HCEC 1CT (cell line): ENCODE results near the gene UQCC2.

Experiments
- DNase-seq: peaks from one replicate; pipeline ENCODE4 v3.0.0-alpha.2; 2017

Gene UQCC2

GRCh38 chr6:33688451-33689147, 22.9 kb downstream of the UQCC2 start:
- DNase-seq = no peak

DNA sequence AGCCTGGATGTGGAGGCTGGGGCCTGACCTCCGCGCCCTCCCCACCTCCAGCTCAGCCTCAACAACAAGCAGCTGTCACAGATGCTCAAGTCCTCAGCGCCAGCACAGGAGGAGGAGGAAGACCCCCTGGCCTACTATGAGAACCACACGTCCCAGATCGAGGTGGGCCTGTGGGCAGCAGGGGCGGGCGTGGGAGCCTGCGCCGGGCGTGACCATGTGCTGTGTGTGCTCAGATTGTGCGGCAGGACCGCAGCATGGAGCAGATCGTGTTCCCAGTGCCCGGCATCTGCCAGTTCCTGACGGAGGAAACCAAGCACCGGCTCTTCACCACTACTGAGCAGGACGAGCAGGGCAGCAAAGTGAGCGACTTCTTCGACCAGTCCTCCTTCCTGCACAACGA, 23.5 kb downstream of the UQCC2 start:
- no peak for DNase-seq

GRCh38 chr6:33686981-33687975, 24.2 kb downstream of the UQCC2 start:
- no peak for DNase-seq

GRCh38 chr6:33686225-33686924, 25.1 kb downstream of the UQCC2 start:
- no peak for DNase-seq

- DNase-seq = no peak
Measured at GRCh38 chr6:33685411-33686224, 25.9 kb downstream of the UQCC2 start.

- DNase-seq = no peak
Measured at GRCh38 chr6:33684983-33685382, 26.5 kb downstream of the UQCC2 start.

DNA sequence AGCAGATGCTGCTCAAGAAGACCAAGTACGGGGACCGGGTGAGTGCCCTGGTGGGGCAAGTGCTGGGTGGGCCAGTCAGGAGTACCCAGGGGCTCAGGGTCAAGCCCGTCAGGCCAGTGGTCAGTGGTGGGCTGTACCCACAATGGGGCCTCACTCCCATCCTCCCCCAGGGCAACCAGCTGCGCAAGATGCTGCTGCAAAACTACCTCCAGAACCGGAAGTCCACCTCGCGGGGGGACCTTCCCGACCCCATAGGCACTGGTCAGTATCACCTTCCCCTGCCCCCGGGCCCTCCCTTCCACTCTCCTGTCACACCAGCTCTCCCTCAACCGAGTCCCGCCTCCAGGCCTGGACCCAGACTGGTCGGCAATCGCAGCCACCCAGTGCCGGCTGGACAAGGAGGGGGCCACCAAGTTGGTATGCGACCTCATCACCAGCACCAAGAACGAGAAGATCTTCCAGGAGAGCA, 27.0 kb downstream of the UQCC2 start:
- DNase-seq = no peak

DNA sequence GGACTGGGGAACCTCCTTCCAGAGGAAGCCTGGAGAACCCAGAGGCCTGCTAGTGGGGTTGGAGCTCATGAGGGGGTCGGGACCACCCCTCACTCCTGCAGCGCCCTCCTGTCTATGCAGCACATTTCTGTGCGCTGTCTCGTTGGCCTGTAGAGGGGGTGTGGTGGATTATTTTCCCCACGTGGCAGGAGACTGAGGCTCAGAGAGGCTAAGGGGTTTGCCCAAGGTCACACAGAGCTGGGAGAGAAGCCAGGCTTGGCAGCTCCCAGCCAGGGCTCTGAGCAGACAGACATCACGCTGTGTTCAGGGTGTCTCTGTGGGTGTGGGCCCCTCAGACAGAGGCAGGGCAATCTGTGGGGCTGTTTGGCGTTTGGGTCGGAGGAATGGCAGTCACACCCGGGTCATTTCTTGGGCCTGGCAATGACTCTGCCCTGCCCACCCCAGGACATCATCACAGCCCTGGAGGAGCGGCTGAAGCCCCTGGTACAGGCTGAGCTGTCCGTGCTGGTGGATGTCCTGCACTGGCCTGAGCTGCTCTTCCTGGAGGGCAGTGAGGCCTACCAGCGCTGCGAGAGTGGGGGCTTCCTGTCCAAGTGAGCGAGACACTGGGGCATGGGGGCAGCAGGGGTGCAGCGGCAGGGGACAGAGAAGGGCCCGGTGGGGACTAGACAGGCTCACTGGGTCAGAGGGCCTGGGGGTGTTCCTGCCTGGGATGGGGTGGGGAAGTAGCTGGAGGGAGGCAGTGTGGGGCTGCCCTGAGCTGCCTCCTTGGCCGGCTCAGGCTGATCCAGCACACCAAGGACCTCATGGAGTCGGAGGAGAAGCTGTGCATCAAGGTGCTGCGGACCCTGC, 27.7 kb downstream of the UQCC2 start:
- DNase-seq = no peak

DNA sequence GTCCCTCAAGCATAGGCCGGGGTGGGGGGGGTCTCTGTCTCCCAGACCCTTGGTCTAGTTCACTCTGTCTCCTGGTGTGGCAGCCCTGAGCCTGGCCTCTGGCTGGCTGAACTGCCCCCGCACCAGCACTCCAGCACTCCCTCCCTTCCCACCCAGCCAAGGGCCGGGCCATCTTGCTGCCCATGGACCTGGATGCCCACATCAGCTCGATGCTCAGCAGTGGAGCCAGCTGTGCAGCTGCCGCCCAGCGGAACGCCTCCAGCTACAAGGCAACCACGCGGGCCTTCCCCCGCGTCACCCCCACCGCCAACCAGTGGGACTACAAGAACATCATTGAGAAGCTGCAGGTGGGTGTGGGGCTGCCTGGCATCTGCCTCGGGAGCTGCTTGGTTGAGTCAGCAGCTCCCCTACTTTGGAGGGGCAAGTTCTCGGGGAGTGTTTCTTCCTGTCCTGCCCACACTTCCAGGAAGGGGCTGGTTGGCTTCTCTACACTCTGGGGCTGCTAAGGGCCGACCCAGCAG, 28.4 kb downstream of the UQCC2 start:
- DNase-seq = no peak

GRCh38 chr6:33682341-33682740, 29.2 kb downstream of the UQCC2 start:
- DNase-seq = no peak

DNA sequence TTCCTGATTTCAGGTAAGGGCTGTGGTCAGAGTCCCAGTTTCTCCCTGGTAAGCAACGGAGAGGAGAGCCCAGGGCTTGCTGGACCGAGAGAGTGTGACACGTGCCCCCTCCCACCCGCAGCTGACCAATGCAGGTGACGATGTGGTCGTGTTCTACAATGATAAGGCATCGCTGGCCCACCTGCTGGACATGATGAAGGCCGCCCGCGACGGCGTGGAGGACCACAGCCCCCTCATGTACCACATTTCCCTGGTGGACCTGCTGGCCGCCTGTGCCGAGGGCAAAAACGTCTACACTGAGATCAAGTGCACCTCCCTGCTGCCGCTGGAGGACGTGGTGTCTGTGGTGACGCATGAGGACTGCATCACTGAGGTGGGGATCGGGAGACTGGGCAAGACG, 31.7 kb downstream of the UQCC2 start:
- no peak for DNase-seq

DNA sequence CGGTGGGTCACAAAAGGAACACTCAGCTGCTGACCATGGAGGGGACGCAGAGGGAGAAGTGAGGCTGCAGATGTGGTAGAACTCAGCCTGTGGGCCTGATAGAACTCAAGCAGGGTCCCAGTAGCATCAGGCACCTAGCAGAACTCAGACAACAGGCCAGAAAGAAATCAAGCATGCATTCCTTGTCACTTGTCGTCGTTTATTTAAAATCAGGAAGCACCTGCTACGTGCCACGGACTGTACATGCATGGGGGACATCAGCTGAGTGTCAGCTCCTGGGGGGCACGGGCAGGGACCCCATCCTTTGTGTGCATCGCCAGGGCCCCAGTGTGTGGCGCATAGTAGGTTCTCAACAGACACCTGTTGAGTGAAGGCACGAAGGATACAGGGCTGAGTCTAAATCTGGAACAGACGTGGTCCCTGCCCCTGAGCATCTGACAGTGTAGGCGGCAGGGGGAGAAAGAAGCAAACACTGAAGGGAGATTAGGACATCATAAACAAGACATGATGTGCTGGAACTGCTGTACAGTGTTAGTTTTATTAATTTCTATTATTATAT, 32.5 kb downstream of the UQCC2 start:
- DNase-seq = no peak

DNA sequence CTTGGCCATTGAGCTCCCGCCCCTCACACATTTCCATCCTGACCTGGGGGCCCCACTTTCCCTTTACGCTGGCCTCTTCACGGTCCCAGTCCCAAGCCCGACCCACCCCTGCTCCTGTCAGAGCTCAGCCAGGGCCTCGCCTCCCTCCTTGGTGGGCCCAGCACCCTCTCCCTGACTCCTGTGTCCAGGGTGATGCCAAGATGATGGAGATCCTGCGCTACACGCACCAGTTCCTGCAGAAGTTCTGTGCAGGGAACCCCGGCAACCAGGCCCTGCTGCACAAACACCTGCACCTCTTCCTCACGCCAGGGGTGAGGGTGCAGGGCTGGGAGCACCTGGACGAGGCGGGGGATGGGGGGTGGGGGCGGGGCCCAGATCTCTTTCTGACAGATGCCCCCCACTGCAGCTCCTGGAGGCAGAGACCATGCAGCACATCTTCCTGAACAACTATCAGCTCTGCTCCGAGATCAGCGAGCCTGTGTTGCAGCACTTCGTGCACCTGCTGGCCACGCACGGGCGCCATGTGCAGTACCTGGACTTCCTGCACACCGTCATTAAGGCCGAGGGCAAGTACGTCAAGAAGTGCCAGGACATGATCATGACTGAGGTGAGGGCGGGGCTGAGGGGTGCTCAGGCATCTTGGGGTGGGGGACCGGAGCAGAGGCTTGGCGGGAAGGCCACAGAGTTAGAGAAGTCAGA, 33.1 kb downstream of the UQCC2 start:
- no peak for DNase-seq

- DNase-seq = no peak
Measured at GRCh38 chr6:33677689-33678088, 33.8 kb downstream of the UQCC2 start.

DNA sequence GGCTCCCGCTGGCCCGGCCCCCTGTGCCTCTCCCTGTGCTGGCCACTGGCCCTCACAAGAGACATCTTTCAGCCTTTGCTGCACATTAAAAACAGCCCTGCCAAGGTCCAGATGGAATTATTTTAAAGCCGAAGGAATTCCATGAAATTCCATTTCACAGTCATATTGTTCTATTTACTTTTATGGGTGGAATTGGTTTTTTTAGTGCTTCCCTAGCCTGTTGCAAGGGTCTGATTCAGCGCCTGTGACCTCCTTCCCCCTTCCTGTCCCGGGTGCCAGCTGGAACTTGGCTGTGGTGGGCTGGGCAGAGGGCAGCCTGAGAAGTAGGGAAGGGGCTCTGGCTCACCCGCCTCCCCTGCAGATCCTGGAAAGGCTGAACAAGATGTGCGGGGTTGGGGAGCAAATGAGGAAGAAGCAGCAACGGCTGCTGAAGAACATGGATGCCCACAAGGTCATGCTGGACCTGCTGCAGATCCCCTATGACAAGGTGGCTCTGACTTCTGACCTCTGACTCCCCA, 34.3 kb downstream of the UQCC2 start:
- peak; percentile 47 for DNase-seq

DNA sequence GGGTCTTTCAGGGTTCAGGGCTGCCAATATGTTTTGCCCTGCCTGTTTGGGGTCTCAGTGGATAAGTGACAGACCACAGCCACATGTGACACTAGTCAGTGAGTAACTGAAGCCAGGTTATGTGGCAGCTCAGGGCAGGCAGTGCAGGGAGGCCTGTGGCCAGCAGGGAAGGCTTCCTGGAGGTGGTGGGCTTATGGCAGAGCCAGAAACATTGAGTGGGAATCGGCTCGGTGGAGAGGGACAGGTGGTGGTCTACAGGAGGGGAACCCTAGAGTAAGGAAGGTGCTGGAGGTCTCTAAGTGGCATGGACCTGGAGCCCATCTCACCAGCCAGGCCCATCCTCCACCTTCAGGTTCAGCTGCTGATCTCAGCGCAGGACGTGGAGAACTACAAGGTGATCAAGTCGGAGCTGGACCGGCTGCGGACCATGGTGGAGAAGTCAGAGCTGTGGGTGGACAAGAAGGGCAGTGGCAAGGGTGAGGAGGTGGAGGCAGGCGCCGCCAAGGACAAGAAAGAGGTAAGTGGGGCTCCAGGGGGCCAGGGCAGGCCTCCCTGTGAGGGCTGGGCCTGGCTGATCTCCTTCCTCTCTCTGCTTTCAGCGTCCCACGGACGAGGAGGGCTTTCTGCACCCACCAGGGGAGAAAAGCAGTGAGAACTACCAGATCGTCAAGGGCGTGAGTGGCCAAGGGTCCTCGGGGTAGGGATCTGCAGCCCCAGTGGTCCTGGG, 34.9 kb downstream of the UQCC2 start:
- DNase-seq = no peak

DNA sequence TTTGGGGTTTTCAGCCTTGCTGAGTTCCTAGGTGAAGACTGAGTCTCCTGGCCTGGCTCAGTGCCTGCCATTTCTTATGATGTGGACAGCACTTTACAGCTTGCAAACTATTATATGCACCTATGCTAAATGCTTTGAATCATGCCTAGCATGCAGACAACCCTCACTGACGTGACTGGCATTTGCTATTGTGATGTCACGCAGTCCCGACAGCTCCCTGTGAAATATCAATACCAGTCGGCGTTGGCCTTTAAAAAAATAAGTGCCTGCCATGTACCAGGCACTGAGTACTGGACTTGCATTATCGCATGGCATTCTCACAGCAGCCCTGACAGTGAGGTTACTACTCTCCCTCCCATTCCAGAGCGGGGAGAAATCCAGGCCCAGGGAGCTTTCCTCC, 35.5 kb downstream of the UQCC2 start:
- no peak for DNase-seq

DNA sequence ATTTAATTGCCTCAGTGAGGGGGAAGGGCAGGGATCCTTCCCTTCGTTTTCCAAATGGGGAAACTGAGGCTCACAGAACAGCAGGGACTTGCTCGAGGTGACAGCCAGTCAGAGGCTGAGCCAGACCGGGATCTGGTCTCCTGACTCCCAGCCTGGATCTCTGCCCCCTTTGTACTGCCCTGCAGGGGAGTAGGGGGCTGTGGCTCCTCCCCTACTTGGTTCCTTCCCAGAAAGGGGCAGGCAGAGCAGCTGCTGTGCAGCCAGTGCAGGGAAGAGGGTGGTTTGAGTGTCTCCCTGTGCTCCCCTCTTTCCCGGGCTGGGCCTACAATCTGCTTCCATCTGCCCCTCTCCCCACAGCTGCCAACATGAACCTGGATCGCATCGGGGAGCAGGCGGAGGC, 37.6 kb downstream of the UQCC2 start:
- DNase-seq = no peak

- peak; percentile 92 for DNase-seq
Measured at GRCh38 chr6:33672808-33673207, 38.7 kb downstream of the UQCC2 start.
